ENCODE data around the gene TMEM169.

TMEM169 gene

GRCh38 chr2:216090369-216090786 lies 8.7 kb downstream of the TMEM169 start:
- Histone ChIP-seq H3K9ac (ENCODE audit: low read length) (no peak overlapping the region), H3K9me3 (ENCODE audit: control insufficient read depth, low read length) (no peaks in the 10 kb centered on the region), H3K4me3 (ENCODE audit: low read length) (no peak overlapping the region), H3K4me1 (ENCODE audit: control insufficient read depth, insufficient read depth, low read length) (no peaks in the 10 kb centered on the region), H3K27me3 (ENCODE audit: control insufficient read depth, insufficient read depth, low read length) (no peaks in the 10 kb centered on the region), H3K36me3 (ENCODE audit: control insufficient read depth, insufficient read depth, low read length) (no peaks in the 10 kb centered on the region)

- Histone ChIP-seq H3K4me1 (ENCODE audit: control insufficient read depth, insufficient read depth, low read length) (no peaks in the 10 kb centered on the region), H3K27me3 (ENCODE audit: control insufficient read depth, insufficient read depth, low read length) (no peaks in the 10 kb centered on the region)
Observed at GRCh38 chr2:216092646-216093045, 10.9 kb downstream of the TMEM169 start.

GRCh38 chr2:216094701-216095100 lies 13.0 kb downstream of the TMEM169 start:
- H3K27me3 ChIP-seq (ENCODE audit: control insufficient read depth, insufficient read depth, low read length) = no peaks in the 10 kb centered on the region
- H3K9me3 ChIP-seq (ENCODE audit: control insufficient read depth, low read length) = no peaks in the 10 kb centered on the region
- no peak overlapping the region for H3K9ac ChIP-seq (ENCODE audit: low read length)
- no peaks in the 10 kb centered on the region for H3K4me1 ChIP-seq (ENCODE audit: control insufficient read depth, insufficient read depth, low read length)
- H3K36me3 ChIP-seq (ENCODE audit: control insufficient read depth, insufficient read depth, low read length) = no peaks in the 10 kb centered on the region
- no peak overlapping the region for H3K4me3 ChIP-seq (ENCODE audit: low read length)

More at GRCh38 chr2:216092646-216093045, 10.9 kb downstream of the TMEM169 start:
- Histone ChIP-seq H3K4me3 (ENCODE audit: low read length) (no peak overlapping the region), H3K36me3 (ENCODE audit: control insufficient read depth, insufficient read depth, low read length) (no peaks in the 10 kb centered on the region), H3K9ac (ENCODE audit: low read length) (no peak overlapping the region), H3K9me3 (ENCODE audit: control insufficient read depth, low read length) (no peaks in the 10 kb centered on the region)

- Histone ChIP-seq H3K9ac (ENCODE audit: low read length) (no peak overlapping the region), H3K4me1 (ENCODE audit: control insufficient read depth, insufficient read depth, low read length) (no peaks in the 10 kb centered on the region)
Observed at GRCh38 chr2:216098421-216099334, 17.0 kb downstream of the TMEM169 start.

GRCh38 chr2:216101109-216101508 lies 19.4 kb downstream of the TMEM169 start:
- H3K4me3 ChIP-seq (ENCODE audit: low read length) = no peak overlapping the region
- no peaks in the 10 kb centered on the region for H3K9me3 ChIP-seq (ENCODE audit: control insufficient read depth, low read length)
- H3K36me3 ChIP-seq (ENCODE audit: control insufficient read depth, insufficient read depth, low read length) = no peaks in the 10 kb centered on the region

More at GRCh38 chr2:216098421-216099334, 17.0 kb downstream of the TMEM169 start:
- Histone ChIP-seq H3K36me3 (ENCODE audit: control insufficient read depth, insufficient read depth, low read length) (no peaks in the 10 kb centered on the region), H3K27me3 (ENCODE audit: control insufficient read depth, insufficient read depth, low read length) (no peaks in the 10 kb centered on the region), H3K4me3 (ENCODE audit: low read length) (no peak overlapping the region), H3K9me3 (ENCODE audit: control insufficient read depth, low read length) (no peaks in the 10 kb centered on the region)

GRCh38 chr2:216103213-216103612 lies 21.5 kb downstream of the TMEM169 start:
- Histone ChIP-seq H3K9ac (ENCODE audit: low read length) (no peak overlapping the region), H3K27me3 (ENCODE audit: control insufficient read depth, insufficient read depth, low read length) (no peaks in the 10 kb centered on the region), H3K4me3 (ENCODE audit: low read length) (no peak overlapping the region), H3K4me1 (ENCODE audit: control insufficient read depth, insufficient read depth, low read length) (no peaks in the 10 kb centered on the region), H3K36me3 (ENCODE audit: control insufficient read depth, insufficient read depth, low read length) (no peaks in the 10 kb centered on the region), H3K9me3 (ENCODE audit: control insufficient read depth, low read length) (no peaks in the 10 kb centered on the region)

More at GRCh38 chr2:216101109-216101508, 19.4 kb downstream of the TMEM169 start:
- H3K27me3 ChIP-seq (ENCODE audit: control insufficient read depth, insufficient read depth, low read length) = no peaks in the 10 kb centered on the region
- H3K9ac ChIP-seq (ENCODE audit: low read length) = no peak overlapping the region
- H3K4me1 ChIP-seq (ENCODE audit: control insufficient read depth, insufficient read depth, low read length) = no peaks in the 10 kb centered on the region

GRCh38 chr2:216104691-216105090 lies 23.0 kb downstream of the TMEM169 start:
- H3K36me3 ChIP-seq (ENCODE audit: control insufficient read depth, insufficient read depth, low read length) = no peaks in the 10 kb centered on the region

GRCh38 chr2:216107320-216107719 lies 25.6 kb downstream of the TMEM169 start:
- H3K4me1 ChIP-seq (ENCODE audit: control insufficient read depth, insufficient read depth, low read length) = peaks cover 20% of the 10 kb centered on the region
- H3K27me3 ChIP-seq (ENCODE audit: control insufficient read depth, insufficient read depth, low read length) = no peaks in the 10 kb centered on the region
- peak overlapping the region; percentile 20 for H3K9ac ChIP-seq (ENCODE audit: low read length)
- H3K4me3 ChIP-seq (ENCODE audit: low read length) = no peak overlapping the region
- H3K9me3 ChIP-seq (ENCODE audit: control insufficient read depth, low read length) = no peaks in the 10 kb centered on the region
- no peaks in the 10 kb centered on the region for H3K36me3 ChIP-seq (ENCODE audit: control insufficient read depth, insufficient read depth, low read length)

More at GRCh38 chr2:216104691-216105090, 23.0 kb downstream of the TMEM169 start:
- Histone ChIP-seq H3K9ac (ENCODE audit: low read length) (no peak overlapping the region), H3K9me3 (ENCODE audit: control insufficient read depth, low read length) (no peaks in the 10 kb centered on the region), H3K4me1 (ENCODE audit: control insufficient read depth, insufficient read depth, low read length) (peaks cover 4% of the 10 kb centered on the region), H3K27me3 (ENCODE audit: control insufficient read depth, insufficient read depth, low read length) (no peaks in the 10 kb centered on the region), H3K4me3 (ENCODE audit: low read length) (no peak overlapping the region)

GRCh38 chr2:216107760-216108159 lies 26.0 kb downstream of the TMEM169 start:
- Histone ChIP-seq H3K9ac (ENCODE audit: low read length) (peak overlapping the region; percentile 20), H3K4me3 (ENCODE audit: low read length) (no peak overlapping the region), H3K9me3 (ENCODE audit: control insufficient read depth, low read length) (no peaks in the 10 kb centered on the region), H3K27me3 (ENCODE audit: control insufficient read depth, insufficient read depth, low read length) (no peaks in the 10 kb centered on the region), H3K36me3 (ENCODE audit: control insufficient read depth, insufficient read depth, low read length) (no peaks in the 10 kb centered on the region), H3K4me1 (ENCODE audit: control insufficient read depth, insufficient read depth, low read length) (peaks cover 21% of the 10 kb centered on the region)

GRCh38 chr2:216108310-216108966 lies 26.7 kb downstream of the TMEM169 start:
- Histone ChIP-seq H3K36me3 (ENCODE audit: control insufficient read depth, insufficient read depth, low read length) (no peaks in the 10 kb centered on the region), H3K9me3 (ENCODE audit: control insufficient read depth, low read length) (no peaks in the 10 kb centered on the region), H3K27me3 (ENCODE audit: control insufficient read depth, insufficient read depth, low read length) (no peaks in the 10 kb centered on the region), H3K4me3 (ENCODE audit: low read length) (no peak overlapping the region), H3K4me1 (ENCODE audit: control insufficient read depth, insufficient read depth, low read length) (peaks cover 28% of the 10 kb centered on the region), H3K9ac (ENCODE audit: low read length) (no peak overlapping the region)

GRCh38 chr2:216108967-216109921 lies 27.5 kb downstream of the TMEM169 start, which contains the start of gene XRCC5:
XRCC5 (plus strand) TSS chr2:216109348; CDS start chr2:216109437, 89 bp downstream.
- H3K9me3 ChIP-seq (ENCODE audit: control insufficient read depth, low read length) = no peaks in the 10 kb centered on the region
- H3K9ac ChIP-seq (ENCODE audit: low read length) = peak within 1 kb of the TSS; percentile 99
- peaks cover 31% of the 10 kb centered on the region for H3K4me1 ChIP-seq (ENCODE audit: control insufficient read depth, insufficient read depth, low read length)
- H3K4me3 ChIP-seq (ENCODE audit: low read length) = peak within 1 kb of the TSS; percentile 96
- no peaks in the 10 kb centered on the region for H3K36me3 ChIP-seq (ENCODE audit: control insufficient read depth, insufficient read depth, low read length)
- H3K27me3 ChIP-seq (ENCODE audit: control insufficient read depth, insufficient read depth, low read length) = no peaks in the 10 kb centered on the region
